HG02840 (cell line): ENCODE measurements around the gene TAF3.
"Not testable (repeated sequence)": the region's sequence is repeated elsewhere in the genome, so short reads cannot be mapped to it uniquely, and the experiment has no call there.

Experiments
- ATAC-seq: cut with Tn5 transposase; IDR thresholded peaks from one replicate; pipeline ENCODE4 v1.9.1; 2021; ENCODE audit warnings: mild to moderate bottlenecking, moderate library complexity, moderate number of reproducible peaks; ENCODE audit not compliant: unreplicated experiment, low FRiP score

TAF3 gene

GRCh38 chr10:8023851-8024250, 205.5 kb downstream of the TAF3 start:
- ATAC-seq, result no peak

- ATAC-seq, result no peak
Observed at GRCh38 chr10:8026349-8027259, 208.3 kb downstream of the TAF3 start.

DNA sequence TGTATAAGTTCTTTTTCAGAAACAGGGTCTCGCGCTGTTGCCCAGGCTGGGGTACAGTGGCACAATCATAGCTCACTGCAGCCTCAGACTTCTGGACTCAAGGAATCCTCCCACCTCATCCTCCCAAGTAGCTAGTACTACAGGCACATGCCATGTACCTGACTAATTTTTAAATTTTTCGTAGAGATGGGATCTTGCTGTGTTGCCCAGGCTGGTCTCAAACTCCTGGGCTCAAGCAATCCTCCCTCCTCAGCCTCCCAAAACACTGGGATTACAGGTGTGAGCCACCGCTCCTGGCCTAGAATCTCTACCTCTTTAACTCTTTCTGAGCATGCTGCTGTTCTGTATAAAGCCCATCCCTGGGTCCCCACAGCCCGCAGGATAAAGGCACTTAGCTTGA, 212.9 kb downstream of the TAF3 start:
- not testable (repeated sequence) for ATAC-seq

DNA sequence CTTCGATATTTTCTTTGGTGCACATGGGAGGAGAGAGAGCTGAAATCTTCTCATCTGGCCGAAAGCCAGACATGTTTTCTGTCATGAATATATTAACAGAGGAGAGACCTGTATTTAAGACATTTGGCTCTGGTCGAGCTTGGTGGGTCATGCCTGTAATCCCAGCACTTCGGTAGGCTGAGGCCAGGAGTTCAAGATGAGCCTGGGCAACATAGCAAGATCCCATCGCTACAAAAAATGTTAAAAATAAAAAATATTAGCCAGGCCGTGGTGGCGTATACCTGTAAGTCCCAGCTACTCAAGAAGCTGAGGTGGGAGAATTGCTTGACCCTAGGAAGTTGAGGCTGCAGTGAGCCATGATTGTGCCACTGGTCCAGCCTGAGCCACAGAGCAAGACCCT, 214.3 kb downstream of the TAF3 start:
- no peak for ATAC-seq

DNA sequence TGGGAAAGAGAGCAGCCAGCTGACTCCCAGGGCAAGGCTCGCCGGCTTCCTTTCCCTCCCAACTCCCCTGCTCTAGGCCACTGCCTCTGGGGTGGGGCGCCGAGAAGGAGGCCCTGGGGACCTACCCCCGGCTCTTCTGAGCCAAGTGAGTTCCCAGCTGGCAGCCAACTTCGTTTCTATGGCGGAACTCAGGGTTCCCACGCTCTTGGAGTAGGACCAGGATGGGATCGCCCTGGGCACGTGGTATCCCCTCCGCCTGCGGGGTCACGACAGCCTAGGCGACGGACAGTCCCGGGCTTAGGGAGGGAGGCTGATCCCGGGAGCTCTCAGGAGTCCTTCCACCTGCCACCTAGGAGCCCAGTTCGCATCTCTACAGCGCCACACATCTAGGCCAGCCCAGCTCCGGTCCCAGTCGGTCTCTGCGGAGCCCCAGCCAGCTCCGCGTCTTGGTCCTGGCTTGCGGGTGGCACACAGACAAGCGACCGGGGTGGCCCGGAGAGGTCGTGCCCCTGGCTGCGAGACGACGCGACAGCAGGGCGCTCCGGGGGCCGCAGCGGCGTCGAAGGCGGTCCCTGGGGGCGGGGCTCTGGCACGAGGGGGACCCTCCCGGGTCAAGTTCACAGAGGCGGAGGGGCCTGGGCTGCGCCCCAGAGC, 215.6 kb downstream of the TAF3 start:
- no peak for ATAC-seq

GRCh38 chr10:8034466-8035005, 216.2 kb downstream of the TAF3 start:
- ATAC-seq, result no peak

GRCh38 chr10:8035006-8035640, 216.8 kb downstream of the TAF3 start:
- no peak for ATAC-seq

DNA sequence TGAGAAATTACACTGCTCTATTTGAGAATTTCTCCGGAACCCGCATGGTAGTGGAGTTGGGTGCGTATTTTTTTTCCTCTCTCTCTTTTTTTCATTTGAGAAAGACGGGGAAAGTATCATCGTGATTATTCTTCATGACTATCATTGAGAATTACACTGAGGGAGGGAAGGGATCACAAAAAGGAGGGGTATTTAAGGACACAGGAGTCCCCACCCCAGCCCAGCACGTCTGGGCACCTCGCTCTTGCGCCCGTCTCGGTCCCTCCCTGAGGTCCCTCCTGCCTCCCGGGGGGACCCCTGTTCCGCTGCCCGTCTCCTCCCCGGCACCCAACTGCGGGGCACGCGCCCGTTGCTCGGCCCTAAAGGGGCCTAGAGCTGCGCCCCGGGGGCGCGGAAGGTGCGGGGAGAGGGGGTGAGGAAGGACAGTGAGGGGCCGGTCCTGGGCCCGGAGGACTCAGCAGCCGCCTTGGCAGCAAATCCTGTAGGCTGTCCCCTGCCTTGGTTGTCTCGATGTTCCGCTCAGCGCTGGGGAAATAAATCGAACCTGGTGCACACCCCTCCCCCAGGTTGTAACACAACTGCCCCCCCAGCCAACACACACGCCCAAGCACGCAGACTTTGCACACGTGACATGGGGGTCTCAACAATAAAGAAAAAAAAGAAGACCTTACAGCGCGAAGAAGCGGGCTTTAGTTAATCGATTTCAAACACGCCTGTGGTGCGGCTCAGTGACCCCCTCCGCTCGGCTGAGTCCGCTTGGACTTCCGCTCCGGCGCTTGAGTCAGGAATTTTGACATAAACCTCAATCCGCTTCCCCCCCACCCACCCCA, 217.6 kb downstream of the TAF3 start:
- no peak for ATAC-seq

- ATAC-seq, result no peak
Observed at GRCh38 chr10:8036506-8037198, 218.3 kb downstream of the TAF3 start.

- ATAC-seq, result no peak
Observed at GRCh38 chr10:8037199-8037801, 219.0 kb downstream of the TAF3 start.

DNA sequence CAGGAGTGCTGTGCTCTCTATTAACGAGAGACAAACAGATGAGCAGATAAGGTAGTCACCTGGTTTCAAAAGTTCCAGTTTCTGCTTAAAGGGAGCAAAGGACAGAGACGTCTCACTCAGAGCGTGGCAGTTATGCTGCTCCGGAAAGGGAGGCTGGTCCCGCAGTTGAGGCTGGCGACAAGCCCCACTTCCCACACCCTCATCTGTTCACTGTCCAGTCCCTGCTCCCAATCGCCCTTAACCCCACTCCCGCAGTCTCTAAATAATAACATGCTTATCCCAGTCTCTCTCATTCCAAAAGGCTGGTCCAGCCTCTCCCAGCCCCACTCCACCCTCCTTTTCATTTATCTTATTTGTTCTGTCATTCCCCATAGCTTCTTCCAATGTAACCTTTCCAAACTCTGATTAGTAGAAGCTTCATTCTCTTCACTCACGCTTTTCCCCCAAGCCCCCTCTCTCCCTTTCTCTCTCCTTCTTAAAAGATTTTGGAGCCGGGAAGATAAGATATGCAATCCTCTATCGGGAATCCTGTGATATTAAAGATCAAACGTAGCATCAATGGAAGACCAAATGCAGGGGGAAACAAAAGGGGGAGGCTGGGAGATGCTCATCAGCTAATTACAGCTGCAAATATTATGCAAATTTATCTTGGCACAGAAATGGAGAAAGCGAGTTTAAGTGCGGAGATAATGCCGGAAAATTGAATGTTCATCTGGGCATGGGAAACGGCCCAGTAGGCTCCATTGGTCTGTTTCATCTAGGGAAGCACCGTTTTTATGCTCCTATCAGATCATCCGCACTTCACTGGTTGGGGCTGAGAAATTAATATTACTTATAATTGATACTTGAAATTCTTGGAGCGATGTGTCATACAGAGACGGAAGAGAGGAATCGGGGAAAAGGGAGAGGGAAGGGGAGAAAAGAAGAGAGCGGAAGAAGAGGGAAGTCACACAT, 219.9 kb downstream of the TAF3 start:
- ATAC-seq, result no peak

DNA sequence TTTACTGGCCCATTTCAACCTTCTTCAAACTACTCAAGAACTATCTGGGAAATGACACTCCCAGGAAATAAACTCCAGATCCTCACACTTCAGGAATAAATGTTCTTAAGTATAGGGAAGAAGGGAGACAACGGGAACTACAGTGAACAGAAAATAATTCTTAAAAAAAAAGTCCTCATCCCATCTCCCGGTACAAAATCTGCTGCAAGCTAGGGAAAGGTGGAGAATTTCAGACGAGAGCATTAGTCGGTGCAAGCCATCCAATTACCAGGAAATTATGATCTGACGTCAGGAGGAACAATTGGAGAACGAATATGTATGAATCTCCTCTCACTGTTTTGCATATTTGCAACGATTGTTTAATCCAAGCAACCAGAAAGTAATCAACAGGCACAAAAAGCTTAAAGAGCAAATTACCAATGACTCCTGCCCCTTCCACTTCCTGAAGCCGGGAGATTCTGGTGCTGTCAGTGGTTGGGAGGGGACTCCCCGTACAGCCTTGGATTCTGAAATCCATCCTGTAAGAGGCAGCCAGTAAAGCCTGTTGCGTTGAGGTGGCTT, 221.1 kb downstream of the TAF3 start:
- no peak for ATAC-seq

- no peak for ATAC-seq
Observed at GRCh38 chr10:8040651-8041050, 222.3 kb downstream of the TAF3 start.

GRCh38 chr10:8041284-8041991, 223.1 kb downstream of the TAF3 start:
- ATAC-seq, result no peak

GRCh38 chr10:8041992-8042720, 223.9 kb downstream of the TAF3 start:
- ATAC-seq, result no peak

DNA sequence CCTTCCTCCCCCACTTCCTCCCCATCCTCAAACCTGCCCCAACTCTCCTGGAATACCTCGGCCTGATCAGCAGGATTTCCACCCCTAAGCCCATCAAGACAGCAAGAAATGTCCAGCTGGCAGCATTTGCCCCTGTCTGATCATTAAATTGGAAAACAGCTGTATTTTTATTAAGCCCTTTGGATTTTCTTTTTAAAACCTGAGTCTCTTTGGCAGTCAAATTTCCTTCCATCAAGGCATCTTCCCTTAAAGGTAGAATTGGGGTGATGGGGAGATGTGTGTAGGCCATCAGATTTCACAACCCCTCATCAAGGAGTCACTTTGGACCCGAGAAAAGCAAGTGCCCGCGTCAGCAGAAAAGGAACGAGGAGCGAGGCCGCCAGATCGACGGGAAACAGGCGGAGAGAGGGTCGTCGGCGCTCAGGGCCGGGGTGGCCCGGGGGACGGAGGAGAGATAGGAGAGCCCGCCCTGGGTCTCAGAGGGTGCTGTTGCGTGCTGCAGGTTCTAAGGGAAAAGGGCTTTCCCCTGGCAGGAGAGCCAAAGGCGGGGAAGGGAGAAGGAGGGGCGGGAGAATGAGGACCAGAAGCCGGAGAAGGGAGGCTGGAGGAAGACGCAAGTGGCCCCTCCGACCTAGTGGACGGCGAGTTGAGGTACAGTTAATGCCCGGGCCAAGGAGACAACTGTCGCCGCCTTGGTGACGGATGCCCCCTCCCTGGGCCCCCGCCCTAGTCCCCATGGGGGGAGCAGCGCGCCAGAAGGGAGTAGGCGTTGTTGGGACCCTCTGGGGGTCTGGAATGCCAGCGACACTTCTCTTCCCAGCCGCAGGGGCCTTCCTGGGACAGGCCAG, 224.6 kb downstream of the TAF3 start:
- no peak for ATAC-seq
